Endothelial cell (in vitro differentiated cells): ENCODE measurements around the gene CHAD. TPM values are rescaled to one million over a fixed set of nuclear protein-coding genes. Genes with fewer than 3 reads are reported as not detected.

Source experiments
- DNase-seq: peaks from one replicate; pipeline ENCODE4 v3.0.0; 2021; ENCODE audit warnings: low spot score
- H3K27ac Mint-ChIP-seq: one replicate; pipeline ENCODE4 v1.8.0; 2021; ENCODE audit warnings: mixed read lengths, inconsistent platforms; ENCODE audit not compliant: unreplicated experiment
- H3K27me3 Mint-ChIP-seq: one replicate; pipeline ENCODE4 v1.8.0; 2021; ENCODE audit warnings: mild to moderate bottlenecking, moderate library complexity, mixed read lengths, inconsistent platforms; ENCODE audit not compliant: unreplicated experiment
- H3K36me3 Mint-ChIP-seq: one replicate; pipeline ENCODE4 v1.8.0; 2021; ENCODE audit warnings: mild to moderate bottlenecking, low read depth, mixed read lengths, inconsistent platforms; ENCODE audit not compliant: unreplicated experiment
- H3K4me1 Mint-ChIP-seq: one replicate; pipeline ENCODE4 v1.8.0; 2021; ENCODE audit warnings: mild to moderate bottlenecking, mixed read lengths, inconsistent platforms; ENCODE audit not compliant: unreplicated experiment
- H3K4me3 Mint-ChIP-seq: one replicate; pipeline ENCODE4 v1.8.0; 2021; ENCODE audit warnings: mild to moderate bottlenecking, mixed read lengths, inconsistent platforms; ENCODE audit not compliant: unreplicated experiment
- H3K9me3 Mint-ChIP-seq: one replicate; pipeline ENCODE4 v1.8.0; 2021; ENCODE audit warnings: mixed read lengths, inconsistent platforms; ENCODE audit not compliant: unreplicated experiment
- total RNA-seq: library from RNA; stranded (reverse); fragmentation: NEBNext Ultra II Directional; extraction: Animal tissue kit (Norgen Biotek cat#: 25700); gene quantifications from one replicate; pipeline ENCODE4 v1.2.1, GENCODE V29; 2021; ENCODE audit not compliant: unreplicated experiment
- TF ChIP-seq, protein P1 (sequence below): fragments of 200-600 bp; sonication (generic); IDR thresholded peaks from one replicate; pipeline ENCODE4 v1.5.0; 2021; ENCODE audit warnings: antibody characterized with exemption; ENCODE audit not compliant: unreplicated experiment

CHAD gene
- total RNA-seq, 1 donor from 2014 or later, result not detected

DNA sequence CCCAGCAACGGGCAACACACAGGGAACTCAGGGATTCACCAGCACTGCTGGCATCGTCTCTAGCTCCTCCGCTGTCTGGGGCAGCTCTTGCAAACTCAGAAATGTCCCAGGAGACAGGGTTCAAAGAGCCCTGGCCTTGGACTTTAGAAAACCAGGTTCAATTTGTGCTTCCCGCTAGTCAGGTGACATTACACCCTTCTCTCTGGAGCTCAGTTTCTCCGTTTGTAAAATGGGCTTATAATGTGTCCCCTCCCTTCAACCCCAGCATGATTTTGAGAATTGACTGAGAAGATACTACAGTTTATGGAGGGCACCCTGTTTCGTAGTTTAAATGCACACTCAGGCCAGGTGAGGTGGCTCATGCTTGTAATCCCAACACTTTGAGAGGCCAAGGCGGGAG, 37.6 kb upstream of the CHAD start:
- Mint-ChIP-seq H3K27me3 (peaks cover 10% of the 10 kb centered on the region), H3K9me3 (no peaks in the 10 kb centered on the region), H3K36me3 (no peaks in the 10 kb centered on the region), H3K4me3 (peak overlapping the region; percentile 15), H3K27ac (no peak overlapping the region), H3K4me1 (peaks cover 17% of the 10 kb centered on the region)
- no peak for DNase-seq
- TF ChIP-seq, protein P1, sequence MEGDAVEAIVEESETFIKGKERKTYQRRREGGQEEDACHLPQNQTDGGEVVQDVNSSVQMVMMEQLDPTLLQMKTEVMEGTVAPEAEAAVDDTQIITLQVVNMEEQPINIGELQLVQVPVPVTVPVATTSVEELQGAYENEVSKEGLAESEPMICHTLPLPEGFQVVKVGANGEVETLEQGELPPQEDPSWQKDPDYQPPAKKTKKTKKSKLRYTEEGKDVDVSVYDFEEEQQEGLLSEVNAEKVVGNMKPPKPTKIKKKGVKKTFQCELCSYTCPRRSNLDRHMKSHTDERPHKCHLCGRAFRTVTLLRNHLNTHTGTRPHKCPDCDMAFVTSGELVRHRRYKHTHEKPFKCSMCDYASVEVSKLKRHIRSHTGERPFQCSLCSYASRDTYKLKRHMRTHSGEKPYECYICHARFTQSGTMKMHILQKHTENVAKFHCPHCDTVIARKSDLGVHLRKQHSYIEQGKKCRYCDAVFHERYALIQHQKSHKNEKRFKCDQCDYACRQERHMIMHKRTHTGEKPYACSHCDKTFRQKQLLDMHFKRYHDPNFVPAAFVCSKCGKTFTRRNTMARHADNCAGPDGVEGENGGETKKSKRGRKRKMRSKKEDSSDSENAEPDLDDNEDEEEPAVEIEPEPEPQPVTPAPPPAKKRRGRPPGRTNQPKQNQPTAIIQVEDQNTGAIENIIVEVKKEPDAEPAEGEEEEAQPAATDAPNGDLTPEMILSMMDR, result no peak

DNA sequence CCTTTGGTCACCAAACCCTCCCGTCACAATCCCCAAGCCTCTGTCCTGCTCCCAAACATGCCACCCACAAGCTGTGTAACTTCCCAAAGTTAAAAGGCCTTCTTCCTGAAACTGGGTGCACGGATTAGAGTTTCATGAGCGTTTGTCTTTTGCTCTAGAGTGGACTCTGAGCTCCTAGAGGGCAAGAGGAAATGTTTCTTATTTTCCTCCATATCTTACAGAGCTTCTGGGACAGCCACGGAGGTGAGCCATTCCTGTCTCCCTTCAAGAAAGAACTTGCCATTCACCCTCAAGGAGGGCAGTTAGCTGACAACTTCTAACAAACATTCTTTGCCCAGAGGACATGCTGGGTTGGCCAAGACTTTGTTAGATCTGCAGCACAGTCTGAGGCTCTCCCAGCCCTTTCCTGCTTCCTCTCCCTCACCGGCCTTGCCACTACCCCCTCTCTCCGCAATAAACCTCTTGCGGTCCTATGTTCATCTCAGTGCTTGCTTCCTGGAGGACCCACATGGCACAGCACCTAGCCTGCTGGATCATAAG, 37.0 kb upstream of the CHAD start:
- H3K27me3 Mint-ChIP-seq, result peaks cover 10% of the 10 kb centered on the region
- no peak overlapping the region for H3K4me3 Mint-ChIP-seq
- no peak overlapping the region for H3K27ac Mint-ChIP-seq
- peaks cover 17% of the 10 kb centered on the region for H3K4me1 Mint-ChIP-seq
- no peak for DNase-seq
- H3K9me3 Mint-ChIP-seq, result no peaks in the 10 kb centered on the region
- TF ChIP-seq, protein P1, result no peak
- H3K36me3 Mint-ChIP-seq, result no peaks in the 10 kb centered on the region

DNA sequence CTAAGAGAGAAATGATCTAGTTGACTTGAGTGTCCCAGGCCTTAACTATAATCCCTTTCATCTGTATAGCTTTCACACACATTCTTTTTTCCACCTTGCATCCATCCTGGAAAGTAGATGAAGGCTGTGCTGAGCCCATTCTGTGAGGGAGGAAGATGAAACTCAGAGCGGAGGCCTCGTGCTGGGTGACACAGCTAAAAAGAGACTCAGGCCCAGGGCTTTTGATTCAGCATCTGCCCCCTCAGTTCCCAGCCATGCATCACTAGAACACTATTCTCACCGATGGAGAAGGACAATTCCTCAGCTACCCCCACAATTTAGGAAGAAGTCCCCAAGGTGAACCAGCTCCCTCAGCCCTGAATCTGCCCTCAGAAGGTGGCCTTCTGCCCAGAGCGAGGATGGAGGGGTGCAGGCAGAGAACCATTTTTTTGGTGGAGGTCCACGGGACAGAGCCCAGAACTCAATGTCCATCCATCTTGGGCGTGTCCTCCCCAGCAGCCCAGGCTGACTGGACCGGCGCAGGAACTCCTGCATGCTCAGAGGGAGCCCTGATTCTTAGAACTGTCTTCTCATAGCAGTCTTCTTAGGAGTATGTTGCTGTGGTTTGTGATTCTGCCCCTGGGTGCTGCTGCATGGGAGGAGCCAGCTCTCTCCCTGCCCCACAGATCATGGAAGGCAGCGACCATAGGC, 33.8 kb upstream of the CHAD start:
- TF ChIP-seq, protein P1, result no peak
- Mint-ChIP-seq H3K4me1 (peaks cover 8% of the 10 kb centered on the region), H3K4me3 (no peak overlapping the region), H3K27ac (no peak overlapping the region), H3K36me3 (no peaks in the 10 kb centered on the region), H3K27me3 (peaks cover 3% of the 10 kb centered on the region), H3K9me3 (no peaks in the 10 kb centered on the region)
- DNase-seq, result no peak

DNA sequence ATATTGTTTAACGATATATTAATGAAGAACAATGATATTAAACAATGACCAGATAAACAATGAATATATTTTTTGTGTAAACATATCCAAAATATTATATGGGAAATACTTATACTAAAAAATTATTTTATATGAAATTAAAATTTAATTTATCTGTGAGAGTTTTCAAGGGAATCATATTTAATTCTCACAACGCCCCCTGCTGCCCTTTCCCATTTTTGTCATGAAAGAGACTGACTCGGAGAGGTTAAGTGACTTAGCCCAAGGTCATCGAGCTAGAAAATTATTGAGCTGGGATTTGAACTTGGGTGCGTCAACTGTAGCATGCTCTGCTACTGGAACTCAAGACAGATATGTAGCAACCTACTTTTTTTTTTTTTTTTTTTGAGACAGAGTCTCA, 32.4 kb upstream of the CHAD start:
- Mint-ChIP-seq H3K36me3 (no peaks in the 10 kb centered on the region), H3K9me3 (no peaks in the 10 kb centered on the region), H3K27me3 (peaks cover 3% of the 10 kb centered on the region), H3K4me3 (no peak overlapping the region), H3K27ac (no peak overlapping the region), H3K4me1 (peaks cover 8% of the 10 kb centered on the region)
- DNase-seq, result no peak
- TF ChIP-seq, protein P1, result peak; percentile 63

DNA sequence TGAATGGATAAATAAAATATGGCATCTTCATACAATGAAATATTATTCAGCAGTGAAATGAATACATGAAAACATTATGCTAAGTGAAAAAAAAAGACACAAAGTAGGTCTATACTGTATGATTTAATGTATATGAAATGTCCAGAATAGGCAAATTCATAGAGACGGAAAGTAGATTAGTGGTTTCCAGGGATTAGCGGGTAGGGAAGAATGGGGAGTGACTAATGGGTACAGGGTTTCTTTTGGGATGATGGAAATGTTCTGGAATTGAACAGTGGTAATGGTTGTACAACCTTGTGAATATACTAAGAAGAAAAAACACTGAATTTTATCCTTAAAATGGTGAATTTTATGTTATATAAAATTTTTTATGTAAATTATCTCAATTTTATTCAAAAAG, 31.0 kb upstream of the CHAD start:
- Mint-ChIP-seq H3K27me3 (peaks cover 5% of the 10 kb centered on the region), H3K4me3 (no peak overlapping the region), H3K27ac (no peak overlapping the region), H3K36me3 (no peaks in the 10 kb centered on the region), H3K9me3 (no peaks in the 10 kb centered on the region), H3K4me1 (peaks cover 5% of the 10 kb centered on the region)
- no peak for DNase-seq
- TF ChIP-seq, protein P1, result no peak
